K562 (cell line): ENCODE data around the gene MVD. TPM values are rescaled to one million over a fixed set of nuclear protein-coding genes. Genes with fewer than 3 reads are reported as not detected.

ENCODE experiments used
- ASH1L ChIP-seq: fragments of 450-650 bp; IDR thresholded peaks from 2 replicates; pipeline ENCODE4 v1.6.1; 2018; ENCODE audit warnings: borderline replicate concordance, mild to moderate bottlenecking, low read depth; ENCODE audit not compliant: partially characterized antibody
- CREB5 ChIP-seq: fragments of 250-450 bp; sonication (Bioruptor Pico); IDR thresholded peaks from 2 replicates; pipeline ENCODE4 v1.5.0; 2020; ENCODE audit warnings: mild to moderate bottlenecking
- DMBX1 ChIP-seq: fragments of 250-450 bp; sonication (Bioruptor Pico); IDR thresholded peaks from 2 replicates; pipeline ENCODE4 v1.8.0; 2022; ENCODE audit warnings: inconsistent platforms, mild to moderate bottlenecking, moderate library complexity, borderline replicate concordance
- E2F5 ChIP-seq: sonication (generic); formaldehyde crosslinking; IDR thresholded peaks from 2 replicates; pipeline ENCODE4 v1.8.0; 2022; ENCODE audit warnings: mild to moderate bottlenecking, missing genetic modification reagents
- FOXP4 ChIP-seq: sonication (generic); formaldehyde crosslinking; IDR thresholded peaks from 2 replicates; pipeline ENCODE4 v1.8.0; 2022; ENCODE audit warnings: mild to moderate bottlenecking, missing genetic modification reagents, borderline replicate concordance
- HDAC6 ChIP-seq: IDR thresholded peaks from 2 replicates; pipeline ENCODE4 v1.6.1; 2012; ENCODE audit warnings: low read depth, mild to moderate bottlenecking, control low read depth, inconsistent platforms, low read length, moderate library complexity
- MCM7 ChIP-seq, 2 experiments: fragments of 450-650 bp; IDR thresholded peaks; 2 replicates each; pipeline ENCODE4 v1.6.1; 2016 to 2018
- MGA ChIP-seq: fragments of 450-650 bp; IDR thresholded peaks from 2 replicates; pipeline ENCODE4 v1.6.1; 2016; ENCODE audit warnings: mild to moderate bottlenecking, moderate library complexity
- PCBP1 ChIP-seq: fragments of 200-400 bp; formaldehyde crosslinking; IDR thresholded peaks from 2 replicates; pipeline ENCODE4 v1.6.1; 2018; ENCODE audit warnings: mild to moderate bottlenecking, low read depth, low read length; ENCODE audit not compliant: poor library complexity, severe bottlenecking
- RBBP5 ChIP-seq: fragments of 200-600 bp; sonication (generic); IDR thresholded peaks from 2 replicates; pipeline ENCODE4 v1.6.1; 2012; ENCODE audit warnings: borderline replicate concordance, mild to moderate bottlenecking, low read length, control low read depth, inconsistent platforms; ENCODE audit not compliant: insufficient read depth, poor library complexity, severe bottlenecking
- ZNF143 ChIP-seq: sonication (generic); formaldehyde crosslinking; IDR thresholded peaks from 2 replicates; pipeline ENCODE4 v1.9.0; 2022; ENCODE audit warnings: mild to moderate bottlenecking, missing genetic modification reagents
- ZNF77 ChIP-seq: fragments of 250-450 bp; sonication (Bioruptor Pico); IDR thresholded peaks from 2 replicates; pipeline ENCODE4 v1.5.0; 2020
- polyA plus RNA-seq, 8 experiments: library from polyadenylated mRNA; depleted of rRNA in 4 of 8; stranded (reverse) in 5 of 8; unstranded in 3 of 8; fragments of >200 nt; fragmentation: Nextera tagmentation in 2 of 8; fragmentation: Illumina TruSeq in 1 of 8; extraction: Ambion mirVana in 2 of 8; extraction: Trizol in 1 of 8; gene quantifications; 2 replicates each; pipeline versions ENCODE4 v1.2.1 to v1.2.3, GENCODE V29; 2011 to 2014; ENCODE audit warnings: inconsistent platforms in 1 of 8, missing spikeins in 1 of 8
- total RNA-seq, 7 experiments: library from RNA; depleted of rRNA in 6 of 7; stranded (reverse); fragments of >200 nt in 6 of 7; fragmentation: Illumina TruSeq in 2 of 7; extraction: Trizol in 2 of 7; gene quantifications; 2 replicates each; pipeline versions ENCODE4 v1.2.1 to v1.2.3, GENCODE V29; 2011 to 2021; ENCODE audit warnings: low replicate concordance in 1 of 7

Gene MVD
- total and polyA plus RNA-seq, 9 of the 15 experiments (the other 6 are each of a cell fraction or from before 2014, with no cell fraction given) = 12.2 to 141 (median 45.3) TPM

- TF ChIP-seq ZNF143 (CRISPR knock-in tag) = no peak
- TF ChIP-seq ZNF77 (CRISPR knock-in tag) = no peak
- TF ChIP-seq RBBP5 = peak; percentile 35
- no peak for TF ChIP-seq HDAC6
- TF ChIP-seq ASH1L = no peak
- no peak for TF ChIP-seq E2F5
- TF ChIP-seq FOXP4 (CRISPR knock-in tag) = no peak
- TF ChIP-seq MGA = no peak
- peak; percentile 78 for TF ChIP-seq PCBP1
- TF ChIP-seq DMBX1 (CRISPR knock-in tag) = no peak
- TF ChIP-seq CREB5 = no peak
- TF ChIP-seq MCM7 (IDR thresholded peaks at IDR 0.05) = no peak
These were observed 12.1 kb downstream of the MVD start, which contains the start of gene CYBA (continued) for GRCh38 chr16:88650749-88651275.
